Muscle of arm (tissue), 14 donors: ENCODE results near the gene CD164L2. TPM values are rescaled to one million over a fixed set of nuclear protein-coding genes. Genes with fewer than 3 reads are reported as not detected.
"Not testable (repeated sequence)": the region's sequence is repeated elsewhere in the genome, so short reads cannot be mapped to it uniquely, and the experiment has no call there.

Source experiments
- DNase-seq: peaks from one replicate; pipeline ENCODE4 v3.0.0-alpha.2; 2013
- long read RNA-seq, 11 donors: transcript quantifications; one replicate each; lab custom pipeline, GENCODE V29; 2026
- polyA plus RNA-seq, 12 donors: library from polyadenylated mRNA; unstranded; fragments of 120-200 nt; gene quantifications; one replicate each; pipeline ENCODE4 v1.2.1, GENCODE V29; 2013; ENCODE audit not compliant: insufficient read length in 12 of 12

Gene CD164L2
- under 1 TPM in 2 of 12 donors, not detected in 10; 0.12 to 0.55 TPM for polyA plus RNA-seq
- long read RNA-seq, donor 1: 0 reads
- long read RNA-seq, donor 2: 0 reads
- long read RNA-seq, donor 3: 0 reads
- long read RNA-seq, donor 4: 0 reads
- long read RNA-seq, donor 5: 0 reads
- long read RNA-seq, donor 6: 0 reads
- long read RNA-seq, donor 7: 0 reads
- long read RNA-seq, donor 8: 0 reads
- long read RNA-seq, donor 9: 0 reads
- long read RNA-seq, donor 10: 0 reads
- long read RNA-seq, donor 11: 0 reads

DNA sequence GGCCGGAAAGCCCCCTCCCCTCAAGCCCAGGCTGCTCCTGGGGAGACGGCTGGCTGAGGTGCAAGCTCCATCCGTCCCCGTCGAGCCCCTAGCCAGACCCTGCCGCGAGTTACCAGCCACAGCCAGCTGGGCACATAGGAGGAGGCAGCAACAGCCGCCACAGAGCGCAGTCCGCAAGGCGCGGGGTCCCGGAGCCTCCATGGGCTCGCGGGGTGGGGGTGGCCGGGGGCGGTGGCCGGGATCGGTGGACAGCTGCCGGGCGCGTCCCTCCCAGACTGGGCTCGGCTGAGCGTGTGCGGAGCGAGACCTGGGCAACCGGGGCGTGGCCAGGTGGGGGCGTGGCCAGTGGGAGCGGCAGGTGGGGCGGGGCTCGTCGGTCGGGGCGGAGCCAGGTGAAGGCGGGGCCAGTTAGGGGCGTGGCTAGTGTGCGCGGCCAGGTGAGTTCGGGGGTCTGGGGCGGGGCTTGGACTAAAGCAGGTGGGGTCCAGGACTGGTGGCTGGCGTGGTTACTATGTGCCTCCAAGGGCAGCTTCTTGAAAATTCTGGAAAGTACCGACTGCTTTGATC lies at the start of gene CD164L2:
CD164L2 (minus strand) TSS at position 295 of the 567 bp plus-strand sequence; CDS start at position 201, 94 bp downstream.
- DNase-seq: no peak

DNA sequence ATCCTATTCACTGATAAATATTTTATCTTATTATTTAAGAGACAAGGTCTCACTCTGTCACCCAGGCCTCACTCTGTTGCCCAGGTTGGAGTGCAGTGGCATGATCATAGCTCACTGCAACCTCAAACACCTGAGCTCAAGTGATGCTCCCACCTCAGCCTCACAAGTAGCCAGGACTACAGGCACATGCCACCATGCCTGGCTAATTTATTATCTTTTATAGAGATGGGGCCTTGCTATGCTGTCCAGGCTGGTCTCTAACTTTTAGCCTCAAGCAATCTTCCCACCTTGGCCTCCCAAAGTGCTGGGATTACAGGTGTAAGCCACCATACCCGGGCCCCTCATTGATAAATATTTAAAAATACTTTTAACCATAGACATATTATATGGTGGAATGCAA lies 49.6 kb upstream of the CD164L2 start:
- DNase-seq: not testable (repeated sequence)

DNA sequence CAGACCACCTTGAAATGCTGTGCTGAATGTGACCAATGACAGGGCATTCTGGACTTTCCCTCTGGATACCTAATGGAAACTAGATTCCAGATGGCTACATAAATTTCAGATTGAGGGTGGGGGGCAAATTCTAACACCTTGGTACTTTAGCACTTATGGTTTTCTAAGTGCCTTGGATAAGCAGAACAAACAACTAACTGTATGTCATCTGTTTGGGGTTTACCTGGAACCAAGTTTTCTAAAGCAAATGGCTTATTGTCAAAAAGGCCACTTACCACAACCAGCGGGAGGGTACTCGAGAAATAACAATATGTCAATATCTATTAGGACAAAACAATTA lies 48.4 kb upstream of the CD164L2 start:
- no peak for DNase-seq

DNA sequence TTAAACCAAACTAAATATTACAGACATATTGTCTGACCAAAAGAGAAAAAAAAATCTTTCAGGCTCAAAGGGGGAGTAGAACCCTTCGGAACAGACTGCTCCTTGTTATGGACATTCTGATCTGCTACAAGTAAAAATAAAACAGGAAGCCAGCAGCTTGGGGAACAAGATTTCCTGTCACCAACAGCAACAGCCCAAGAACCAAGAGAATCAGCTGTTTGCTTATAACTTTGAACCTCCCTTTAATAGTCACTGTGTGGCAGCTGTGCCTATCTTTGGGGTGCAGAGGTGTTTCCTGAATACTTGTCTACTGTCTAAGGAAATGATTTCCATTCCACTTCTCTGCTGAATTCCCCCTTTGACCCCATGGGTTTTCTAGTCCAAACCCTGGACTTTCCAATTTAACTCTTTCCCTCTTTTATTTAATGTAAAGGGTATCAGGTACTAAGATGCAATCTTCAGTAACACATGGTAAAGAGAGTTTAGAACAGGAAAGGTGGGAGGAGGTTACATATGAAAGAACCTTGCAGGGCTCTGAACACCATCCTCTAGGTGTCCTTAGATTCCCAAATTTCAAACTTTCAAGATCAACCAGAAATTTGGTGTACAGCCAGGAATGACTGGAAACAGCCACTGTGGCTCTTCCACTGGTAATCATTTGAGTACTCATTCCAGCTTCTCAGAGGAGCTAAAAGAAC lies 47.9 kb upstream of the CD164L2 start:
- peak; percentile 41 for DNase-seq

DNA sequence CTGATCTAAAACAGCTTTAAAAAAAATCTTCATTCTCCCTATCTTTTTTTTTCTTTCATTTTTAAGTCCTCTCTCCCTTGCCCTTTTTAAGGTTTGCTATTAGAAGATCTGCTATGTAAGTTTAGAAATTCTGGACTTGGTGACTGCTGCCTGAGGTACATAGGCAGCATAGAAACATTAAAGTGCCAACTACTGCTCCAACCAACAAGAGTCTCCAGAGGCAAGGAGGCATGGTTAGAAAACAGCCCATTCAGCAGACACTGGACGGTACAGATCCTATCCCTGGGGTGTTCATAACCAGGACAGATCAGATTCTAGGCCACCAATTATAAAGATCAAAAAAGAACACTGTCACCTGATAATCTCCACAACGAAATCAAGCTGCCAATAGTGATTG lies 45.9 kb upstream of the CD164L2 start:
- no peak for DNase-seq

DNA sequence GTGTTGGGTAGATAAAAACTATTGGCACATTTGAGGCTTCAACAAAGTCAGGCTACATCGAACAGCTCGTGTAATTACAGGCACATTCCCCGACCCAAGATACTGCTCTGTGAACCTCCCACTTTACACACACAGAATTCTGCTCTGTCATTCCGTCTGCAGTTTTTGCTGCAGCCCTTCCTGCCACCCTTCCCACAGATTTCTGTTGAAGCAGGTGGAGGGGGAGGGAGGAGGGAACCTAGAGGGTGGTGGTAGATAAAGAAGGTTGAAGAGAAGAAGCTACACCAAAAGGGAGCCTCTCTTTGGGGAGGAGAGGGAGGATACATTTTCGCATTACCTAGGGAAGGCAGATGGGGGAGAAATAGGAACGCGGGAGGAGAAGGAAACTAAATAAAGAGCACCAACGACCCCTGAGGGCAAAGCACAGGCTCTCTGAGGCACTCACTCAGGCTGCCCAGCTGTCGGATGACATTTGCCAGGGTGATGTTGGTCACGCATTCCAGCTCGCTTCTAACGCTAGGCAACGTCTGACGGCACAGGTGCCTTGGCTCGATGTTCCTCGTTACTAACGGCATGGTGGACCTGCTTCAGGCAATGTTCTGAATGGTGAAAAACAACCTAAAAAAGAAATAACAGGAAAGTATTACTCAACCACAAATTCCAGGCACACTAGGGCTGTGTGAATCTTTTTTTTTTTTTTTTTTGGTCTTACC lies 45.3 kb upstream of the CD164L2 start:
- DNase-seq: no peak

DNA sequence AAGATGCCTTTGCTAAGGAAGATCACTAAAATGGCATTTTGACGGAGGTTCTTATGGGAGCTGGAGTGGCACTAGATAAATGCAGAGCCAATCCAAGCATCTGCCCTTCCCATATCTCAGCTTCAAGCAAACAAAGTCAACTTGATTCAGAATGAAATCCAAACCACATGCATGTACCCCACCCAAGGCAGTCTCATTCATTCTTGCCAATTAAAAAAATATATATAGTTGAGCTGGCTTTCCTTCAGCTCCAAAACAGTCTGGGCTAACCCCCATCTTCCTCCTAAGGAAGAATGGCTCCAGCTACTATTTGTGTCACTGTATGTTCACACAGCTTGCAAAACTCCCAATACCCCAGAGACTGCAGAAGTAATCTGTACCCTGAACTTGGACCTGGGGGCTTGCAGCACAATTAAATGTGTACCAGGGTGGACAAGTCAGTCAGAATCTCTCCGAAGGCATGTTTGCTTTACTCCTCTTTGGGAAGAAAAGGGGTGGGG lies 44.7 kb upstream of the CD164L2 start:
- no peak for DNase-seq

DNA sequence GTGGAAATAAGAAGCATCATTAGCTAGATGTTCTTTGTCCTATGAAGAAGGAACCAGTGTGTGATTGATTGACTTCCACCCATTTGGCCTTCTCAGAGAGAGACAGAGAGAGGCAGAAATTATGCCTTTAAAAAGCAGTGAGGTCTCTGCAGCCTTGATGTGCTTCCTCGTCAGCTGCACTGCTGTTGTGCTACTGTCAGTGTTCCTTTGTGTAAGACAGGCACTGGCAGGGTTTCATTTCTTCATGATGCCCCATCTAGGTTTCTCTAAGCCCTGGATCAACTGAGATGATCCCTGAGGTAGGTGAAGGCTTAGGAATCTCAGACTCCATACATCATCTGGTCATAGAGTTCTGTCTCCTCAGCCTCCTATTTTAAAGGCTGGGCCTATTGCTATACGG lies 44.2 kb upstream of the CD164L2 start:
- DNase-seq: no peak

DNA sequence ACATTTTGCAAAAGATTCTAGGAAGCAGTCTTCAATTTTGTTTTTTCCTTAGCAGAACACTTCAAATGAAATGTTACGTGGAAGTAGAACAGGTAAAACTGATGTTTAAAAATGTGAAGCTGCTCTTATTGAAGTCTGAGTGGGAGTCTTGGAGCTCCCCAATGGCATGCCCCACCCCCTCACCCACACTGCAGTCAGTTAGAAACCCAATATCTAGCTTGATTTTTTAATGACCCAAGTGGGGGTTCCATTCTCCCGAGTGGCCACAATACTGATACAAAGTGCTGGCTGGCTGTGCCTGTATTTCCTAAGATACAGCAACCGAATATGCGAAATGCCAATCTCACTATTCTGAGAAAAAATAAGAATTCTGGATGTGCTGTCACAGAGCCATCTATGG lies 40.6 kb upstream of the CD164L2 start:
- DNase-seq: no peak

DNA sequence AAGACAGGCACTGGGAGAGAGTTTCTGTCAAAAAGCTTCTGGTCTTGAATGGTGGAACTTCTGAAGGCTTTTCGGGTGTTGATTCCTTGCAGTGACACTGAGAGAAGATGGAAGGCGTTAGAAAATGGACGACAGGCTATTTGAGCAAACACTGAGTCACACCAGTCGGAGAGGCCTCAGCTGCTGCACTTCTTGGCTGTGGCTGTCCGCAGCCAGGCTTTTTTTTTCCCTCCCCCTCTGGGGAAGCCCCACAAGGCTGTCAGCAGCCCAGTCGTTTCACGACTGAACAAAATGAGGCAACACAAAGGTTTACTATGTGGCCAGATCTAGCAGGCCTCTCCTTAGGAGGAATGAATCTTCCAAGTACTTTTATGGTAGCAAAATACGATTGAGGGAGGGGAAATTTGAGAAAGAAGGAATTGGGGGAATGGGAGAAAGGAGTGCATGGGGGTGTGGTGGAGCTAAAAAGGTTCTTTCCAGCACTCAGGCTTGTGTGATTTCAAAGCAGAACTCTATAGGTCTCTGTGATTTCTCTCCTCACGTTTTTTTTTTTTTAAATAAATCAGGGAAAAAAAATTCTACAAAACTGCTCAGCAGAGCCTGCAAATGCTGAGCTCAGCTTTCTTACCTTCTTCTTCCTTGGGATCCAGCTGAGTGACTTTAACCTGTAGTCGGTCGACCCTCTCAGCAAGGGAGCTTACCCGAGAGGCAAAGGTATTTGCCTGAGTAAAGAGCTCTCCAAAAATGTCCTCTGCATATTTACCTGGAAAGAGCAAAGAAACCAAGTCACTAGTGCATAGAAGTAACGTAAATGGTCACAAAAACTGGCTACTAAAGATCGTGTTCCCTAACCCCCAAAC lies 35.4 kb upstream of the CD164L2 start:
- DNase-seq: peak; percentile 85

DNA sequence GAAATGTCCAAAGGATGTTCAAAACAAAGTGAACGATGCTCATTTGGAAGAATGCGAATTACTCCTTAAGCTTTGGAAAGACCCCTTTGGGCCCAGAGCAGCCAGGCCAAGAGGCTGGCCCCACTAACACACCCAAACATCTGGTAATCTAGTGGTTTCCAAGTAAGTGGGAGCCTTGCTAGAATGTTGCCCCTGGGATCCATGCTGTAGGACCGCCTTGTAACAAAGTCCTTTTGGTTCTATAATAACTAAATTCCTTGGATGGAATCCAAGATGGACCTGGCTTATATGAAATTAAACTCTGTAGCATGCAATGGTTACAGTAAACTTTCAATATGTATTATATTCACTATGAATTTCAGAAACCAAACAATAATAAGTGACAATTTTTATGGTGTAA lies 34.6 kb upstream of the CD164L2 start:
- no peak for DNase-seq

DNA sequence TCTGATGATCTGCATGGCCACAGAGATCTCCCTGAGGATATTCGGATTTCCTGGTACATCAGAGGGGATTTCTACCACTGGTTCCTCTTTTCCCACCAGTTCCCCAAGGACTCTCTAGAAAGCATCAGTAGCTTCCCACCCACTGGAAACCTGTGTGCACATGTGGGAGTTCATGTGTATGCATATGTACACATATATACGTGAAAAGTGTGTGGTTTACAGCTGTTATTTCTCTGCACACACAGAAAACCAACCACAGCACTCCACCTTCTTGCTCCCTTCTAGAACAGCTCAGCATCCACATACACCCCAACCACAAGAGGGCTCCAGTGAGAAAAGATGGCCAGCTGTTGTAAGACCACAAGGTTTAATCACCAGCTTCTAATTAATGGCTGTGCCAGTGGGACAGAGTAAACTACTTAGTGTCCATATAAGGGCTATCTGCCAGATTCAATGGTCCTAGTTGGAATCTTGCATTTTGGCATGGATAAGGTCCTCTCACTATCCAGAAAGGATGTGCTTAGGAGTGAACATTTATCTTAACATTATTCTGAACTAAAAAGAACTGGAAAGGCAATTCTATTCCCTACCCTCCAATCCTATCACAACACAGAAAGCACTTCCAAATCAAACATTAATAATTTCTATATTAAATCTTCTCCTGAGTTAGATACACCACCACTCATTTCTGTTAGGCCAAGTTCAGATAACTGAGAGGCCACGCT lies 33.4 kb upstream of the CD164L2 start:
- no peak for DNase-seq

DNA sequence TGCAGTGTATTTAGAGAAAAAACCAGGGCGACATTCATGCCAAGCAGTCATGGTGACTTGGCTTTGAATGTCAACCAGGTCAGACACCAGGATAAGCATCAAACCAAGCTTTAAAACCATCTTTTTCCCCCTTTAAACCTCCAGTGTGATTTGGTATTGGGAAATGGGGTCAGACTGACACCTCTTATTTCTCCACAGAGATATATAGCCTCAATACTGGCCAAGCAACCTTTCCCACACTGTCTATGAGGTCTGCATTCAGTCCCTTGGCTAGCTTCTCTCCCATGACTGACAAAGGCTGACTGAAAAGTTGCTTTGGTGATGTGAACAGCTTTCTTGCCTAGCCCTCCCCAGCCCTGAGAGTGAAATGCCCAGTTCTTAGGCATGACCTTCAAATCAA lies 31.0 kb upstream of the CD164L2 start:
- no peak for DNase-seq

DNA sequence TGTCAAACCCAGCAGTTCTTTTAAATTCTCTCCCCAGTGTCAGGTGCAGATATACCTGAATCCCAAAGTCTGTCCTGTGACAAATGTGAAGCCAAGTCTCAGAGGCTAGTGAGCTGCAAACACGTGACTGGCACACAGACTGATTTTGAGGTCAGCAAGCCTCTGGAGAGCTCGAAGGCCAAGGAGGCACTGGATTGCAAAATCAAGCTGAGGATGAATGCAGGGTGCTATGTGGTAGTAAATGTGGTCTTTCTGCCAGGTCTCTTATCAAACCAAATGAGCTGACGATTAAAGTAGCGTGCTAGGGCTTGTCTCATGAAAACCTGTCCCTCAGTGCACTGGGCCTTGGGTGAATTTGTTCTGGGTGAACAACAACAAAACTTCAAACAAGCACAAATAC lies 29.9 kb upstream of the CD164L2 start:
- no peak for DNase-seq

DNA sequence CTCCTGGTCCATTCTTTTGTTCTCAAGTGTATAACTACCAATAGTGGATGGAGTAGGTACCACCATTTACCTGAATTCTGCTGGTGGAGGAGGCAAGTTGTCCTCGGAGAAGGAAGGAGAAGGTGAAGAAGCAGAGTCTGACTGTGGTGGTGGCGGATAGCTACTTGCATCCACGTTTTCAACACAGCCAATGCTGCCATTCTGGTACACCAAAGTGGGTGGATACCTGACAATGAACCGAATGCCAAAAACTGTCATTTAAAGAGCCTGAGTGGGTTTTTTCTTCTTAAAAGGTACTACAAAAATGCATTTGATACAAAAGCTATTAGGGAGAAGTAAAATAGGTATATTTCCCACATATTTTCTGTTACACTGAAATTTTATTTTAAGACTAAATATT lies 29.4 kb upstream of the CD164L2 start:
- DNase-seq: no peak

DNA sequence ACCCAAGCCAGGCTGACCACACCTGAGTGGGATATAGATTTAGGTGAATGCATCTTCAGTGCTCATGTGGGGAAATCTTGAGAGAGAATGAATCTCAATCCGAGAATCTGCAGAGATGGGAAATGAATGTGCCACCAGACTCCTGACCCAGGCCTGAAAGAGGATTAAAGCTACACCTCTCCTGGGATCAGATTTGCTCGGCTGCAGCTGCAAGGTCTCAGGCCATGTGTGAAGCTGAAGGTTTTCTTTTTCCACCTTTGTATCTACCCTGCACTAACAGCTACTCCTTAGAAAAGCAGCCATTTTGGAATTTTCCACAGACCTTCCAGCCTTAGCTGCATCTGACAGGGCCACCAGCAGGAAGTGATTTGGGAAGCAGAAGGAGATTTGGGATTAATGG lies 27.6 kb upstream of the CD164L2 start:
- no peak for DNase-seq

DNA sequence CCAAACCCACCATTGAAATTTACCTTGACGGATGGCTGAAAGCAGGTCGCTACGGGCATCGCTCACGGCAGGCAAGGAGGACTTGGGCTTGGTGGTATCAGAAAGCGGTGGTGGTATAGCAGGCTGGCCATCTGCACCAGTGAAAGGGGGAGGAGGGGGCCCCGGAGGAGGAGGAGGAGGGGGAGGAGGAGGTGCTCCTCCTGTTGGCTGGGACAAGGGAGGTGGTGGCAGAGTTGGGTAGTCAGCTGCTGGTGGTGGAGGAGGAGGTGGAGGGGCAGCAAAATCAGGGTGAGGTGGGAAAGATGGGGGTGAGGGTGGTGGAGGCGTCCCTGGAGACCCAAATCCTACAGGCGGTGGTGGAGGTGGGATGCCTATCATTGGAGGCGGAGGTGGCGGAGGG lies 26.5 kb upstream of the CD164L2 start:
- no peak for DNase-seq

DNA sequence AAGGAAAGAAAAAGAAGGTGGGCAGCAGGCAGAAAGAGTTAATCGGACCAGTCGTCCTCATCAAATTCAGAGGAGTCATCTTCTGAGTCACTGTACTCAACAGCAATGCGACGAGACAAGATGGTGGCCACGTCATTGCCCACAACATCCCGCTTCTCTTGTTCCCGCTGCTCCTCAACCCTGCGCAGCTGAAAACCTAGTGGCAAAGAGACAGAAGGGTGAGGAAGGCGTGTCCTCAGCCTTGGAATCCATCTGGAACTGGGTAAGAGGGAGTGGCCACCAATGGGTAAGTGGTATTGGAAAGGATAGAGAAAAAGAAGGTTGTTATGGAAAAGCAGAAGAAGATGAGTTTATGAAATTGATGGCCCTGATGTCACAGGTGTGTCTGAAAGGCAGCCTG lies 25.0 kb upstream of the CD164L2 start:
- DNase-seq: no peak

DNA sequence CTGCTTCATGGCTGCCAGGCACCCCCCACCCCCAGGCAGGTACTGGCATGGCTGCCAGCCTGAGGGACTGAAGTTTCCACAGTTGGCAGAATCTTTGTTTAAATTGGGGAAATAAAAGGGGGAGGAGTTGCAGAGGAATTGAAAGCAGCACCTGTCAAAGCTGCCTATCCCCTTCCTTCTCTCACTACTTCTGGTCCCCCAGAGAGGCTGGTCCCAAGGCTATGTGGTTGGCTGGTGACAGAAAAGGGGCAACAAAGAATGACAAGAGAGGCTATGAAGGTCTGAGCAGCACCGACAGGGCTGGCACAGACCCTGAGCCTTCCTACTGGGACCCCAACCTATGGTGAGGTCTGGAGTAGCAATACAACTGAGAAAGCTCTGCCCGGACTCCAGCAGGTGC lies 23.7 kb upstream of the CD164L2 start:
- not testable (repeated sequence) for DNase-seq

DNA sequence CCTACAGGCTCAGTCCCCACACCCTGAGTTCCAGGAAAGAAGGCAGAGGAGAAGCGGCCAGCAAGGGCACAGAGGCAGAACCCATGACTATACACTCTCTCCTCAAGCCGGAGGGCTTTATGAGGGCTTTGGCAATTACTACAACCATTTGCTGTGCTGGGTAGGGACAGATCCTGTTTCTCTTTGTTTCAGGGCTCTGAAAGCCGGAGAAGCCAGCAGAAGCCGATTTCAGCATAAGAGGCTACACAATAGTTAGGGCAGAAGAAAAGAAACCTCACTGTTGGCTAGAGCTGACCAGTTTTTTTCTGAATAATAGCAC lies 23.2 kb upstream of the CD164L2 start:
- no peak for DNase-seq
